ENCODE data around the gene TYMP. TPM values are rescaled to one million over a fixed set of nuclear protein-coding genes. Genes with fewer than 3 reads are reported as not detected.
A peak's percentile ranks its signal among the peaks of the same experiment; 100 is the strongest.

The TYMP gene
- total RNA-seq, 1 donor from 2014 or later = 3.3 TPM

- no peak for DNase-seq (ENCODE audit: low read depth)
- Histone ChIP-seq H3K4me3 (ENCODE audit: insufficient read depth, low read depth, low read length) (no peak overlapping the region), H3K79me2 (ENCODE audit: insufficient read depth, low read length) (no peaks in the 10 kb centered on the region), H3K36me3 (ENCODE audit: insufficient read depth, low read length) (no peaks in the 10 kb centered on the region), H3K9me3 (ENCODE audit: insufficient read depth, low read depth, low read length) (no peaks in the 10 kb centered on the region), H2AFZ (ENCODE audit: low read depth, low read length) (no peak overlapping the region), H3K9ac (ENCODE audit: low read length) (no peak overlapping the region), H3K4me1 (ENCODE audit: insufficient read depth, low read length) (no peaks in the 10 kb centered on the region), H3K27ac (ENCODE audit: low read depth, low read length) (no peak overlapping the region), H4K20me1 (ENCODE audit: insufficient read depth, low read length) (no peaks in the 10 kb centered on the region), H3K27me3 (ENCODE audit: insufficient read depth, low read length) (peaks cover 26% of the 10 kb centered on the region), H3K4me2 (ENCODE audit: low read length) (no peak overlapping the region)
- no peaks in the 10 kb centered on the region for H3K36me3 Mint-ChIP-seq (ENCODE audit: low read depth, unreplicated experiment)
- peaks cover 33% of the 10 kb centered on the region for H3K27me3 Mint-ChIP-seq (ENCODE audit: low read depth, unreplicated experiment)
- TF ChIP-seq CTCF (IDR thresholded peaks at IDR 0.05; ENCODE audit: insufficient read depth, low read depth, low read length) = no peak
- peak; percentile 65 for TF ChIP-seq EZH2 (IDR thresholded peaks at IDR 0.05; ENCODE audit: insufficient read depth, low read length)
- no peak overlapping the region for H3K27ac Mint-ChIP-seq (ENCODE audit: unreplicated experiment)
- H3K4me1 Mint-ChIP-seq (ENCODE audit: low read depth, unreplicated experiment) = peaks cover 5% of the 10 kb centered on the region
- H3K4me3 Mint-ChIP-seq (ENCODE audit: unreplicated experiment) = no peak overlapping the region
- FAIRE-seq = no peak
- no peaks in the 10 kb centered on the region for H3K9me3 Mint-ChIP-seq (ENCODE audit: unreplicated experiment)
These were observed 17.6 kb upstream of the TYMP start for GRCh38 chr22:50547263-50547985.

GRCh38 chr22:50546326-50547262 is 16.8 kb upstream of the TYMP start:
- DNase-seq (ENCODE audit: low read depth) = no peak
- Mint-ChIP-seq H3K4me1 (ENCODE audit: low read depth, unreplicated experiment) (peaks cover 5% of the 10 kb centered on the region), H3K27ac (ENCODE audit: unreplicated experiment) (peak overlapping the region; percentile 53), H3K36me3 (ENCODE audit: low read depth, unreplicated experiment) (no peaks in the 10 kb centered on the region), H3K4me3 (ENCODE audit: unreplicated experiment) (no peak overlapping the region), H3K9me3 (ENCODE audit: unreplicated experiment) (no peaks in the 10 kb centered on the region), H3K27me3 (ENCODE audit: low read depth, unreplicated experiment) (peaks cover 29% of the 10 kb centered on the region)
- Histone ChIP-seq H3K27me3 (ENCODE audit: insufficient read depth, low read length) (peaks cover 24% of the 10 kb centered on the region), H3K79me2 (ENCODE audit: insufficient read depth, low read length) (no peaks in the 10 kb centered on the region), H3K4me3 (ENCODE audit: insufficient read depth, low read depth, low read length) (no peak overlapping the region), H3K9me3 (ENCODE audit: insufficient read depth, low read depth, low read length) (no peaks in the 10 kb centered on the region), H3K36me3 (ENCODE audit: insufficient read depth, low read length) (no peaks in the 10 kb centered on the region), H3K4me2 (ENCODE audit: low read length) (no peak overlapping the region), H3K27ac (ENCODE audit: low read depth, low read length) (no peak overlapping the region), H3K4me1 (ENCODE audit: insufficient read depth, low read length) (no peaks in the 10 kb centered on the region), H4K20me1 (ENCODE audit: insufficient read depth, low read length) (no peaks in the 10 kb centered on the region), H3K9ac (ENCODE audit: low read length) (no peak overlapping the region), H2AFZ (ENCODE audit: low read depth, low read length) (no peak overlapping the region)
- FAIRE-seq = no peak
- TF ChIP-seq CTCF (IDR thresholded peaks at IDR 0.05; ENCODE audit: insufficient read depth, low read depth, low read length) = no peak
- TF ChIP-seq EZH2 (IDR thresholded peaks at IDR 0.05; ENCODE audit: insufficient read depth, low read length) = no peak
